NT2/D1 (cell line): ENCODE measurements around the gene KANSL1.

ENCODE experiments used
- SUZ12 ChIP-seq: IDR thresholded peaks from 2 replicates; pipeline ENCODE4 v1.6.1; 2011; ENCODE audit not compliant: insufficient read length, insufficient read depth; ENCODE audit errors: extremely low read depth
- ZNF274 ChIP-seq: IDR thresholded peaks from 2 replicates; pipeline ENCODE4 v1.6.1; 2011; ENCODE audit warnings: mild to moderate bottlenecking, low read depth, low read length

DNA sequence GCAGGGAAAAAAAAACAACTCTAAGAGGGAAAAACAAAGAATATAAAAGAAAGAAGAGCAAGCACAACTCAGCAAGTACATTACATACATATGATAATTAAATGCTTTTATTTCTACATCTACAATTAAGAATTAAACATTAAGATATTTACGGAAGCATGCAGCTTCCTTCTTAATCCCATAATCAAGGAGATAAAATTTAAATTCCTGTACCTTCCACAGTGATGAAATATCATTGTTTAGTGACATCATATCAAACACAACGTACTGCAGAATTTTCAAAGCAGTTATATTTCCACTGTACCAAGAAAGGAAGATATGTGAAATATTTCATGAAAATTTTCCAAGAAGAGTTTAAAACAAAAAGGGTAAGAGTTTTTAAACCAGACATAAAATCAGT lies 26.0 kb downstream of the KANSL1 start:
- TF ChIP-seq SUZ12 (no peak), ZNF274 (no peak)
